ENCODE results near the gene RPS16.
A peak's percentile ranks its signal among the peaks of the same experiment; 100 is the strongest.

The RPS16 gene

GRCh38 chr19:39403331-39404312 is 32.1 kb downstream of the RPS16 start:
- no peaks in the 10 kb centered on the region for H3K27me3 ChIP-seq (ENCODE audit: insufficient read depth, insufficient read length)
- H3K9me3 ChIP-seq (ENCODE audit: insufficient read depth, low read length) = no peaks in the 10 kb centered on the region
- peaks cover 15% of the 10 kb centered on the region for H3K4me1 ChIP-seq (ENCODE audit: insufficient read depth, insufficient read length)
- DNase-seq (ENCODE audit: low read depth, low spot score) = peak; percentile 82
- peaks cover 17% of the 10 kb centered on the region for H3K36me3 ChIP-seq (ENCODE audit: insufficient read depth, insufficient read length, low read length)
- peak overlapping the region; percentile 41 for H3K4me3 ChIP-seq (ENCODE audit: insufficient read length, low read depth)
- H3K9ac ChIP-seq (ENCODE audit: insufficient read length, low read depth) = peak overlapping the region; percentile 85
- TF ChIP-seq YY1 (IDR thresholded peaks at IDR 0.05; ENCODE audit: insufficient read depth, insufficient read length) (no peak), SUZ12 (IDR thresholded peaks at IDR 0.05; ENCODE audit: extremely low read depth, insufficient read depth, insufficient read length) (no peak), ZNF274 (IDR thresholded peaks at IDR 0.05; ENCODE audit: low read depth, low read length) (no peak)

- Histone ChIP-seq H3K27me3 (ENCODE audit: insufficient read depth, insufficient read length) (no peaks in the 10 kb centered on the region), H3K9ac (ENCODE audit: insufficient read length, low read depth) (peak overlapping the region; percentile 85), H3K36me3 (ENCODE audit: insufficient read depth, insufficient read length, low read length) (peaks cover 11% of the 10 kb centered on the region), H3K4me3 (ENCODE audit: insufficient read length, low read depth) (peak overlapping the region; percentile 51), H3K4me1 (ENCODE audit: insufficient read depth, insufficient read length) (peaks cover 19% of the 10 kb centered on the region), H3K9me3 (ENCODE audit: insufficient read depth, low read length) (no peaks in the 10 kb centered on the region)
- DNase-seq (ENCODE audit: low read depth, low spot score) = no peak
- TF ChIP-seq YY1 (IDR thresholded peaks at IDR 0.05; ENCODE audit: insufficient read depth, insufficient read length) (no peak), SUZ12 (IDR thresholded peaks at IDR 0.05; ENCODE audit: extremely low read depth, insufficient read depth, insufficient read length) (no peak), ZNF274 (IDR thresholded peaks at IDR 0.05; ENCODE audit: low read depth, low read length) (no peak)
These were observed 33.1 kb downstream of the RPS16 start for GRCh38 chr19:39402346-39403300.

DNA sequence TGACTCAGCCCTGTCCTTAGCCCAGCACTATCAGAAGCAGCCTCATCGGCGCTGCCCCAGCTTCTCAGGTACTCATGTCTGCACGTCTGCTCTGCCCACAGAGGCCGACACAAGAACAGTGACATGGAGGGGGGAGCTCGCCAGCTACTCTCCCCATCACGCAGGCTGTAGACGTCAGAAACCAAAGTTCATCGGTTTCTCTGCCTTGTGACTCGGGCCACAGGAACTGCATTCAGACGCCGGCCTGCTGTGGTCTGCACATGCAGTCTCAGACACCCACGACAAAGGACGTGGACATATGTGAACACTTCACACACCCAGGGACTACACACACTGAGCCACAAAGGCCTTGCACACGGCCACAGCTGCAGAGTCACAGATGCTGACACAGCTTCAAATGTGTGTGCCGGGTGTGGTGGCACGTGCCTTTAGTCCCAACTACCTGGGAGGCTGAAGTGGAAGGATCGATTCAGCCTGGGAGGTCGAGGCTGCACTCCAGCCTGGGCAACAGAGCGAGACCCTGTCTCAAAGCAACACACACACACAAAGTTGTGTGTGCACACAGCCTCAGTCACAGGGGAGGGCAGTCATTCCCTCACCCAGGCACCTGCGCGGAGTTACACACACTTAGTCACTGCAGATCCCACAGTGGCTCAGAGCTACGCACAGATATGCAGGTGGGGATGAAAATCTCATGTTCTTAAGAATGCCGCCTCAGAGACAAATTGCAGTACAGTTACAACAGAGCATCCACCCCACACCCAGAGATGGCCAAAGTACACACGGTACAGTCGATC is 34.0 kb downstream of the RPS16 start:
- no peak overlapping the region for H3K4me3 ChIP-seq (ENCODE audit: insufficient read length, low read depth)
- H3K4me1 ChIP-seq (ENCODE audit: insufficient read depth, insufficient read length) = peaks cover 21% of the 10 kb centered on the region
- DNase-seq (ENCODE audit: low read depth, low spot score) = no peak
- peaks cover 17% of the 10 kb centered on the region for H3K36me3 ChIP-seq (ENCODE audit: insufficient read depth, insufficient read length, low read length)
- H3K9me3 ChIP-seq (ENCODE audit: insufficient read depth, low read length) = no peaks in the 10 kb centered on the region
- TF ChIP-seq ZNF274 (IDR thresholded peaks at IDR 0.05; ENCODE audit: low read depth, low read length) = no peak
- no peak for TF ChIP-seq YY1 (IDR thresholded peaks at IDR 0.05; ENCODE audit: insufficient read depth, insufficient read length)
- TF ChIP-seq SUZ12 (IDR thresholded peaks at IDR 0.05; ENCODE audit: extremely low read depth, insufficient read depth, insufficient read length) = no peak
- peak overlapping the region; percentile 85 for H3K9ac ChIP-seq (ENCODE audit: insufficient read length, low read depth)
- H3K27me3 ChIP-seq (ENCODE audit: insufficient read depth, insufficient read length) = no peaks in the 10 kb centered on the region

DNA sequence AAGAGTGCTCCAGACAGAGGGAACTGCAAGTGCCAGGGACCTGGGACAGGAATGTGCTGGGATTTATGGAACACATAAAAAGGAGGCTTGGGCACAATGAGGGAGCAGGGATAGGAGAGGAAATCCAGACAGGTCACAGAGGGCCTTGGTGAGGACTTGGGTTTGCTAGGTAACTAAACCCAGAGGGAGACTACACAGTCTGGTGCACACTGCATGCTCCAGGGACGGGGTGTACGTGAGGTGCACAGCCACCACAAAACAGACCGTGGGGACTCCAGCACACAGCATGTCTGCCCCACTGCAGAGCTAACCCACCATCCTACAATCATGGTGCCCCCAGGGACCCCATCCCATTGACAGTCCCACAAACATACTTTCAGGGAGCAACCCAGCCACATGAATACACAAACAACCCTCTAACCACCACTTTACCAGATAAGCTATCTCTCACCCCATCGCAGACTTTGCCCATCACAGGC is 34.6 kb downstream of the RPS16 start:
- DNase-seq (ENCODE audit: low read depth, low spot score) = no peak
- peak overlapping the region; percentile 39 for H3K9ac ChIP-seq (ENCODE audit: insufficient read length, low read depth)
- H3K27me3 ChIP-seq (ENCODE audit: insufficient read depth, insufficient read length) = no peaks in the 10 kb centered on the region
- no peak overlapping the region for H3K4me3 ChIP-seq (ENCODE audit: insufficient read length, low read depth)
- H3K9me3 ChIP-seq (ENCODE audit: insufficient read depth, low read length) = no peaks in the 10 kb centered on the region
- H3K36me3 ChIP-seq (ENCODE audit: insufficient read depth, insufficient read length, low read length) = peaks cover 17% of the 10 kb centered on the region
- no peak for TF ChIP-seq ZNF274 (IDR thresholded peaks at IDR 0.05; ENCODE audit: low read depth, low read length)
- no peak for TF ChIP-seq YY1 (IDR thresholded peaks at IDR 0.05; ENCODE audit: insufficient read depth, insufficient read length)
- TF ChIP-seq SUZ12 (IDR thresholded peaks at IDR 0.05; ENCODE audit: extremely low read depth, insufficient read depth, insufficient read length) = no peak
- peaks cover 21% of the 10 kb centered on the region for H3K4me1 ChIP-seq (ENCODE audit: insufficient read depth, insufficient read length)

DNA sequence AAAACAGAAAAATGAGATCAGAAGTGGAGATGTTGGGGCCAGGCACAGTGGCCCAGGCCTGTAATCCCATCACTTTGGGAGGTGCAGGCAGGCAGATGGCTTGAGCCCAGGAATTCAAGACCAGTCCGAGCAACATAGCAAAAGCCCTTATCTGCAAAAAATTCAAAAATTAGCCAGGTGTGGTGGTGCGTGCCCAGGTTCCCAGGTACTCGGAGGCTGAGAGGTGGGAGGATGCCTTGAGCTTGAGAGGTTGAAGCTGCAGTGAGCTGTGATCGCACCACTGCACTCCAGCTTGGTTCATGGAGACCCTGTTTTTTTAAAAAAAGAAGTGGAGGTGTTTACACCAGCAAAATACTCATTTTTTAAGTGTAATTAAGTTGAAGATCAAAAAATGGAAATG is 35.7 kb downstream of the RPS16 start:
- no peak overlapping the region for H3K9ac ChIP-seq (ENCODE audit: insufficient read length, low read depth)
- TF ChIP-seq SUZ12 (IDR thresholded peaks at IDR 0.05; ENCODE audit: extremely low read depth, insufficient read depth, insufficient read length) (no peak), YY1 (IDR thresholded peaks at IDR 0.05; ENCODE audit: insufficient read depth, insufficient read length) (no peak), ZNF274 (IDR thresholded peaks at IDR 0.05; ENCODE audit: low read depth, low read length) (no peak)
- no peaks in the 10 kb centered on the region for H3K27me3 ChIP-seq (ENCODE audit: insufficient read depth, insufficient read length)
- H3K4me3 ChIP-seq (ENCODE audit: insufficient read length, low read depth) = no peak overlapping the region
- H3K9me3 ChIP-seq (ENCODE audit: insufficient read depth, low read length) = no peaks in the 10 kb centered on the region
- DNase-seq (ENCODE audit: low read depth, low spot score) = no peak
- H3K36me3 ChIP-seq (ENCODE audit: insufficient read depth, insufficient read length, low read length) = peaks cover 24% of the 10 kb centered on the region
- H3K4me1 ChIP-seq (ENCODE audit: insufficient read depth, insufficient read length) = peaks cover 21% of the 10 kb centered on the region

DNA sequence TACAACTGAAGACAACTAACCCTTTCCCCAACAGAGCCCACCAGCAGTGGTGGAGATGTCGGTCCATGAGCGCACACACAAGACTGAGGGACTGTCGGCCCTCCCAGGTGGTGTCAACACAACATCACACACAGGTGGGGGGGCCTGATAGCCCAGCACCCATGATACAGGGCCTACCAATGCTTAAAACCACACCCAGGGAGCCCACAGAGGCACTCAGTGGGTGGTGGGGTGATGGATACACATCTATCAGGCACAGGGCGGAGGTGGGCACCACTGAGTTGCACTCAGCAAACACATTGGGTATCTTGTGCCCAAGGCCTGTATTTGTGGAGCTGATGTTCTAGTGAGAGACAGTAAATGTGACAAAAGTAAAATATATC is 36.1 kb downstream of the RPS16 start:
- Histone ChIP-seq H3K9me3 (ENCODE audit: insufficient read depth, low read length) (no peaks in the 10 kb centered on the region), H3K9ac (ENCODE audit: insufficient read length, low read depth) (no peak overlapping the region), H3K4me1 (ENCODE audit: insufficient read depth, insufficient read length) (peaks cover 21% of the 10 kb centered on the region), H3K27me3 (ENCODE audit: insufficient read depth, insufficient read length) (no peaks in the 10 kb centered on the region), H3K36me3 (ENCODE audit: insufficient read depth, insufficient read length, low read length) (peaks cover 26% of the 10 kb centered on the region), H3K4me3 (ENCODE audit: insufficient read length, low read depth) (no peak overlapping the region)
- TF ChIP-seq ZNF274 (IDR thresholded peaks at IDR 0.05; ENCODE audit: low read depth, low read length) (no peak), SUZ12 (IDR thresholded peaks at IDR 0.05; ENCODE audit: extremely low read depth, insufficient read depth, insufficient read length) (no peak), YY1 (IDR thresholded peaks at IDR 0.05; ENCODE audit: insufficient read depth, insufficient read length) (no peak)
- DNase-seq (ENCODE audit: low read depth, low spot score) = no peak
